Lower lobe of right lung (tissue), 2 donors: ENCODE measurements around the gene FBP1. TPM values are rescaled to one million over a fixed set of nuclear protein-coding genes. Genes with fewer than 3 reads are reported as not detected.
"Not testable (repeated sequence)": the region's sequence is repeated elsewhere in the genome, so short reads cannot be mapped to it uniquely, and the experiment has no call there.

Experiments
- ATAC-seq, 2 donors: fragments of 200-7000 bp; cut with Tn5 transposase; one replicate each; pipeline ENCODE4 v1.9.1; 2020 to 2022; ENCODE audit warnings: mild to moderate bottlenecking in 2 of 2, moderate library complexity in 2 of 2
- DNase-seq: peaks from one replicate; pipeline ENCODE4 v3.0.0-alpha.2; 2020
- H3K27ac ChIP-seq: fragments of 200-600 bp; one replicate; pipeline ENCODE4 v1.8.0; 2022
- H3K27me3 ChIP-seq: fragments of 200-600 bp; one replicate; pipeline ENCODE4 v1.8.0; 2022; ENCODE audit warnings: low read depth
- H3K36me3 ChIP-seq: fragments of 200-600 bp; one replicate; pipeline ENCODE4 v1.8.0; 2022; ENCODE audit warnings: mild to moderate bottlenecking
- H3K4me1 ChIP-seq: fragments of 200-600 bp; one replicate; pipeline ENCODE4 v1.8.0; 2022
- H3K4me3 ChIP-seq: fragments of 200-600 bp; one replicate; pipeline ENCODE4 v1.8.0; 2022; ENCODE audit warnings: mild to moderate bottlenecking
- H3K9me3 ChIP-seq: fragments of 200-600 bp; one replicate; pipeline ENCODE4 v1.8.0; 2022
- CTCF ChIP-seq: fragments of 200-600 bp; IDR thresholded peaks from one replicate; pipeline ENCODE4 v1.8.0; 2022; ENCODE audit warnings: antibody characterized with exemption, mild to moderate bottlenecking
- intact Hi-C: fragments of 100-400 bp; cut with DNase I; formaldehyde crosslinking; loops from one replicate; pipeline ENCODE4 v1.11.0; 2022
- total RNA-seq: library from RNA; stranded (reverse); fragmentation: NEBNext Ultra II Directional; extraction: Animal tissue kit (Norgen Biotek cat#: 25700); gene quantifications from one replicate; pipeline ENCODE4 v1.2.1, GENCODE V29; 2021
- donor health status: DM: no; HTN: yes; CAD: no; lungs with severe emphysema.

Gene FBP1
- total RNA-seq, 1 donor from 2014 or later, result 527 TPM

GRCh38 chr9:94600258-94600657, 39.1 kb downstream of the FBP1 start:
- no peak for TF ChIP-seq CTCF
- Histone ChIP-seq H3K36me3 (peaks cover 15% of the 10 kb centered on the region), H3K4me3 (no peak overlapping the region), H3K27ac (no peak overlapping the region), H3K27me3 (no peaks in the 10 kb centered on the region), H3K9me3 (no peaks in the 10 kb centered on the region), H3K4me1 (peaks cover 10% of the 10 kb centered on the region)
- intact Hi-C loops, result no loop called here
- no peak for ATAC-seq
- DNase-seq, result no peak

- peaks cover 10% of the 10 kb centered on the region for H3K4me1 ChIP-seq
- no peak overlapping the region for H3K4me3 ChIP-seq
- H3K27me3 ChIP-seq, result no peaks in the 10 kb centered on the region
- DNase-seq, result no peak
- no peak for ATAC-seq
- no peaks in the 10 kb centered on the region for H3K9me3 ChIP-seq
- no peak for TF ChIP-seq CTCF
- no peak overlapping the region for H3K27ac ChIP-seq
- intact Hi-C loops, result no loop called here
- peaks cover 7% of the 10 kb centered on the region for H3K36me3 ChIP-seq
Measured at GRCh38 chr9:94599102-94599501, 40.2 kb downstream of the FBP1 start.

GRCh38 chr9:94593459-94594345, 45.6 kb downstream of the FBP1 start, which contains the start of gene FBP2:
Gene FBP2, minus strand, starts transcription at chr9:94593824. Its CDS starts 98 bp downstream, at chr9:94593726.
- DNase-seq, result no peak
- intact Hi-C loops, result no loop called here
- no peak for TF ChIP-seq CTCF
- Histone ChIP-seq H3K27ac (no peak within 1 kb of the TSS), H3K4me1 (no peaks in the 10 kb centered on the region), H3K9me3 (no peaks in the 10 kb centered on the region), H3K27me3 (no peaks in the 10 kb centered on the region), H3K4me3 (no peak within 1 kb of the TSS), H3K36me3 (no peaks in the 10 kb centered on the region)
- peak in 1 of 2 donors; percentile 20 for ATAC-seq

- intact Hi-C loops, H3K4me1 ChIP-seq, H3K36me3 ChIP-seq, ATAC-seq, H3K9me3 ChIP-seq, H3K27ac ChIP-seq, DNase-seq, H3K27me3 ChIP-seq, H3K4me3 ChIP-seq: not testable (repeated sequence)
Measured at GRCh38 chr9:94592683-94593082, 46.6 kb downstream of the FBP1 start.

- no peaks in the 10 kb centered on the region for H3K27me3 ChIP-seq
- no peak for TF ChIP-seq CTCF
- H3K4me1 ChIP-seq, result peaks cover 5% of the 10 kb centered on the region
- DNase-seq (no peak), ATAC-seq (no peak)
- H3K9me3 ChIP-seq, result no peaks in the 10 kb centered on the region
- H3K4me3 ChIP-seq, result no peak overlapping the region
- H3K36me3 ChIP-seq, result no peaks in the 10 kb centered on the region
- H3K27ac ChIP-seq, result no peak overlapping the region
- intact Hi-C loops, result no loop called here
Measured at GRCh38 chr9:94591876-94592275, 47.4 kb downstream of the FBP1 start.

GRCh38 chr9:94591046-94591545, 48.2 kb downstream of the FBP1 start:
- H3K9me3 ChIP-seq, intact Hi-C loops, H3K27ac ChIP-seq, H3K4me3 ChIP-seq, ATAC-seq, DNase-seq, H3K27me3 ChIP-seq, H3K36me3 ChIP-seq, H3K4me1 ChIP-seq: not testable (repeated sequence)
